ENCODE results near the gene PER1.
A peak's percentile ranks its signal among the peaks of the same experiment; 100 is the strongest.
"Not testable (repeated sequence)": the region's sequence is repeated elsewhere in the genome, so short reads cannot be mapped to it uniquely, and the experiment has no call there.

Gene PER1

DNA sequence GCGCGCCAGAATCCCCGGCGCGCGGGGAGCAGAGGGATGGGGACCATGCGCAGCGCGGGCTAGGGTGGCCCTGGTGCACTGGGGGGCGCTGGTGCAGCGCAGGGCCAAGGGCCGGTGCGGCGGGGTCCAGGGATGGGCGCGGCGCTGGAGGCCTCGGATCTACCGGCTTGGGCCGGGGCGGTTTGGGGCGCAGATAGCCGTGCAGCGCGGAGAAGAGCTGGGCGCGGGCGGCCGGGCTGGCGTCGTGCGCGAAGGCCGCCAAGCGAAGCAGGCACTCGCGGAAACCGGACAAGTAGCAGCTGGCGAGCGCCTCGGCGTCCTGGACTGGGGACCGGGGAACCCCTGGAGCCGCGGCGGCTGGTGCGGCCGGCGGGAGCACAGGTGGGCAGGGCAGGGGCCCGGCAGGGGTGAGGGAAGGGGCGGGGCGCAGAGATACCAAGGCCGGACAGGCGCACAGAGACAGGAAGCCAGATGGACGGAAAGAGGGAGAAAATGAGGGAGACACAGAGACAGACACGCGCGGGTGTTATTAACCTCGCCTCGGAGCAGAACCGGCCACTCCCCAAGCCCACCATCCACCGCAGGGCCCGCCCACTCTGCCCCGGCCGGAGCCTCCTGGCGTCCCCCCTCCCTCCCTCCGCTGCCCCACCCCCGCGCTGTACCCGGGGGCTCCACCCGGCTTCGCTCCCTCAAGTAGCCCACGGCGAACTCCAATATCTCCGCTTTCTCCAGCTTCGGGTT is 30.4 kb downstream of the PER1 start:
- no peak for DNase-seq (ENCODE audit: low spot score)

DNA sequence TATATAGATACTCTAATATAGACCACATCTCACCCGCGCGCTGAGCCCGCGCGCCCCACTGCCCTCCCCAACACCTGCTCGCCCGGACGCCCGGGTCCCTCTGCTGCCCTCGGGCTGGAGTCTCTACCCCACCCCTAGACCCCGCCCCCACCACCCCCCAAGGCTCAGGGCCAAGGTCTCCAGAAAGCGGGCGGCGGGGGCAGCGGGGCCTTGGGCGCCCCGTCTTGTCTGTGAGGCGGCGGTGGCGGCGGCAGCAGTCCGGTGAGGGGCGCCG is 30.9 kb downstream of the PER1 start:
- no peak for DNase-seq (ENCODE audit: low spot score)

DNA sequence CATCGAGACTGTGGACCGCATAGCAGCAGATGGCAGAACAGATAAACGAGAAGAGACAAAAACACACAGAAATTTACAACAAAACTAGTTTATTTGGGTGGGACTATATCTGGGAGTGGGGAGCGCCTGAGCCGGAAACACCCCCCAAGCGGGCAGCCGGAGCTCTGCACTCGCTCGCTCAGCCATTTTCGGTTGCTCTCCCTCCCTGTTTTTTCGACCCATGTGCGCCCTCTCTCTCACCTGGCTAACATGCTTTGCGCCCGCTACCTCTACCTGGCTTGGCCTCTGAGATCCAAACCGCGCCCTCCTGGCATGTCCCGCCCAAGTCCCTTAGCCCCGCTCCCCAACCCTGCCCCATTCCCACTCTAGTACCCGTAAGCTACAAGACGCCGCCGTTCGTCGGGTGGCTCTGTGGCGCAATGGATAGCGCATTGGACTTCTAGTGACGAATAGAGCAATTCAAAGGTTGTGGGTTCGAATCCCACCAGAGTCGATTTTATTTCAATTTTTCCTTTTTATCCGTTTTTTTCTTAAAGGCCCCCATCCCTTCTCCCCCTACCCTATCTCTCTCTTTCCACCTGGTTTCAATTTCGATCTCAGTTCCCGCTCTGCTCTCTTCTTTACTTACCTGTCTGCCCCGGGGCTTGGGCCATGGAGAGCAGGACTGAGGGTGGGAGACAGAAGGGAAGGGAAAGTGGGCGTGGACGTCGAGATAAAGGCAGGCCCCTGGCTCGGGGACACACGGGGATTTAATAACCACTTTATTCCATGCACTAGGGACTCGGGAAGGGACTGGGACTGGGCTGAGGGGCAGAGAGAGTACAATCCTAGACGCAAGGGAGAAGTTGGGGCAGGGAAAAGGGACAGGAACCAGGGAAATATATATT is 31.4 kb downstream of the PER1 start:
- peak; percentile 55 for DNase-seq (ENCODE audit: low spot score)

GRCh38 chr17:8119581-8120519 is 32.4 kb downstream of the PER1 start:
- peak; percentile 88 for DNase-seq (ENCODE audit: low spot score)

GRCh38 chr17:8118769-8119580 is 33.2 kb downstream of the PER1 start:
- DNase-seq (ENCODE audit: low spot score): peak; percentile 85

DNA sequence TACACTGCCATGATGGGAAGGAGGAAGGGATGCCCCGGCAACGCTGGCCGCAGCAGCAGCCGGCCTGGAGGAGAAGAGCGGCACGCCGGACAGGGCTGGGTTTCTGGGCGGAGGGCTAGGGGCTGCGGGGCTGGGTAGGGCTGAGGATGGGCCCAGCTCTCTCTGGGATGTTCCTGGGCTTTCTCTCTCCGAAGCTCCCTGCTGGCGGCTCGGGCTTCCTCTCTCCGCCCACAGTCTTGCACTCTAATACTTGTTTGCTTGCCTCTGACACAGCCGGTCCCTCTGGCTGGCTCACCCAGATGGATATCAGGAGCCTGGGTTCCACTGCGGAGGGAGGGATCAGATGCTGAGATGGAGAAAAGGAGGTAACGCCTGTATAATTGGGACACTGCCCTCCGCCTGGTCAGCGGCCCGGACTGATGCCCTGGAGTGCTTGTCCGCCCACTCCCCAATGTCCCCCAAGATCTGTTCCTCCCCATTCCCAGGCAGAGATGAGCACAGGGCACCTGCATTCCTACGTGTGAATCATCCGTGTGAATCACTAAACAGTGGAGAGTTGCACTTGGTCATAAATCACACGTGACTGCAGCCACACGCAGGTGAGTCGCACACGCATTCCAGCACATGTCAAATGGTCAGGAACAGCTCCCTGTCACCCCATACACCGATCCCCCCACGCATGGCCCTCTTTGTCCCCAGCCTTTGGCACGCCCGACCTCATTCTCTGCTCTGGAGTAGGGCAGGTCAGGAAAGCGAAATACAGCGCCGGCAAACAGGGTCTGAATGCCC is 34.0 kb downstream of the PER1 start, which contains the start of gene ALOXE3:
Gene ALOXE3 (minus strand): TSS at position 535 of the 789 bp plus-strand sequence. CDS start 524 bp downstream, at position 11.
- no peak for DNase-seq (ENCODE audit: low spot score)

- no peak for DNase-seq (ENCODE audit: low spot score)
These were observed 34.7 kb downstream of the PER1 start for GRCh38 chr17:8117367-8117979.

GRCh38 chr17:8116776-8117175 is 35.4 kb downstream of the PER1 start:
- DNase-seq (ENCODE audit: low spot score): no peak

- no peak for DNase-seq (ENCODE audit: low spot score)
These were observed 41.3 kb downstream of the PER1 start for GRCh38 chr17:8110907-8111306.

DNA sequence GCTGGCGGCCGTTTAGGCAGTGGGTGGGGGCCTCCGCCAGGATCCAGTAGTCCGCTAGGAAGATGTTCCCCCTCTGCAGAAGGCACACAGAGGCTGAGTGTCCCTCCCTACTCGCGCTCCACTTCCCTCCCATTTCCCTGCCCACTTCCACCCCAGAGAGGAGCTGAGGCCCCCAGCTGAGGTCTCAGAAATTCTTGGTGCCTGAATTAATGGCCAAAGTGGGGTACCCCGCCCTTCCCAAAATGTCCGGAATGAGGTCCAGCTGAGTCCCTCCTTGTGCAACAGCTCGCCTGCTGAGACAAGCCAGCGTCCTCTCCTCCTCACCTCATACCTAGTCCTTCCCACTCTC is 41.8 kb downstream of the PER1 start:
- DNase-seq (ENCODE audit: low spot score): no peak

GRCh38 chr17:8109661-8110455 is 42.3 kb downstream of the PER1 start:
- peak; percentile 81 for DNase-seq (ENCODE audit: low spot score)

DNA sequence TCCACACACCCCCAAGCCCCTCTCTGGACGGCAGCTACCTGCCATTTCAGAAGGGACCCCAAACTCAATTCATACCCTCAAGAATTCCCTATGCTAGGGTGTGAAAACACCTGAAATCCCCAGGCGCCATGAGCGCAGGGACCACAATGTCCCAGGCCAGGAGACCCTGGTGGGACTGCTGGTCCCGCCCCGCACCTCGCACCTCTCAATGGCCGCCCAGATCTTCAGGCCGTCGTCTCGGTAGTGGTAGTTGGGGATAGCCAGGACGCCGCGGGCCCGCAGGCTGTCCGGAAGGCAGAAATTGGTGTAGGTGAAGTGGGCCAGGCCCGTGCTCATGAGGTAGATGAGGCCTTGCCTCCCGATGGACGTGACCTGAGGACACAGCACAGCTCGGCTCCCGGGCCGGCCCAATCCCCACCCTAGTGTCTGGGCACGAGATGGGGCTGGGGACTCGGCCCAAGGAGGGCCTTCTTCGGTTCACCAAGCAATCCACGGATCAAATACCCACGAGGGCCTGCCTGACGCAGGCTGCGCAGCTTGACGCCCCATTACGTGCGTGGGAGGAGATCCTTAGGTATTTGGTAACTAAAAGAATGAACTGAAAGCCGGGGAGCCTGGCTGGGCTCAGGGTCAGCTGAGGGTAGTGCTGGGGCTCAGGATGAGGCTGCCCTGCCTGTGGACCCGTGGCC is 43.1 kb downstream of the PER1 start:
- DNase-seq (ENCODE audit: low spot score): no peak

GRCh38 chr17:8106980-8107379 is 45.2 kb downstream of the PER1 start:
- not testable (repeated sequence) for DNase-seq (ENCODE audit: low spot score)

- no peak for DNase-seq (ENCODE audit: low spot score)
These were observed 46.2 kb downstream of the PER1 start for GRCh38 chr17:8105957-8106398.

- no peak for DNase-seq (ENCODE audit: low spot score)
These were observed 47.3 kb downstream of the PER1 start for GRCh38 chr17:8104911-8105310.

DNA sequence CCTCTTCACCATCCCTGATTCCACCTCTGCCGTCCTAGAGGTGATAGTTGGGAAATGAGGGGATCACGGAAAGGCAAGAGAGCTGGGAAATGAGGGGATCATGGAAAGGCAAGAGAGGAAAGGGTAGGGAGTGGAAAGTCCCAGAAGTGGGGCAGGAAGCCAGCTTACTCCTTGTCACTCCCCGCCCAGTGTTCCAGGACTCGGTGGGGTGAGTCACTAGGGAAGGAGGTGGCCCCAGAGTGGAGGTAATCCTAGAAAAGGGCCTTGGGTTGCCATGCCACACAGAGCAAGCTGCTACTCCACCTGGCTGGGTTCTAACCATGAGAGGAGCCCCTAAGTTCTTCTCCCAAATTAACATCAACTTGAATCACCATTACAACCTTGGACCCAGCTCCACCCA is 48.7 kb downstream of the PER1 start:
- DNase-seq (ENCODE audit: low spot score): no peak

GRCh38 chr17:8101721-8102120 is 50.5 kb downstream of the PER1 start:
- no peak for DNase-seq (ENCODE audit: low spot score)

DNA sequence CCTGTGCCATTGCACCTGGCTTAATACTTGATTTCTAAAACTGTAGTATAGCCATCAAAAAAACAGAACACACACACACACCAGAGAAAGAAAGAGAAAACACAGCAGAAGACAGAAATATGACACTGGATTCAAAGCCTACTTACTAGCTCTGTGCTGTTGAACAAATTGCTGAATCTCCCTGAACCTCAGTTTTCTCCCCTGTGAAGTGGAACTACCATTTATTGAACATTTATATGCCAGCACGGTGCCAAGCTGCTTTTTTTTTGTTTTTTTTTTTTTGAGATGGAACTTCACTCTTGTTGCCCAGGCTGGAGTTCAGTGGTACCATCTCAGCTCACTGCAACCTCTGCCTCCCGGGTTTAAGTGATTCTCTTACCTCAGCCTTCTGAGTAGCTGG is 51.4 kb downstream of the PER1 start:
- DNase-seq (ENCODE audit: low spot score): no peak

GRCh38 chr17:8100111-8100510 is 52.1 kb downstream of the PER1 start:
- no peak for DNase-seq (ENCODE audit: low spot score)

All from CD4-positive, alpha-beta T cell treated with Interleukin-15 for 4 hours (primary cell).